ENCODE results near the gene RAB1A. TPM values are rescaled to one million over a fixed set of nuclear protein-coding genes. Genes with fewer than 3 reads are reported as not detected.

The RAB1A gene
- total and polyA plus RNA-seq, 9 of the 15 experiments (the other 6 are each of a cell fraction or from before 2014, with no cell fraction given), result 43.8 to 163 (median 67.7) TPM

- TF ChIP-seq ESRRA (IDR thresholded peaks at IDR 0.05; ENCODE audit: borderline replicate concordance, low read depth) (peak; percentile 55; the same call in 1 of the 2 replicates), CXXC5 (CRISPR knock-in tag; IDR thresholded peaks at IDR 0.05) (0 out of 2 replicates have a peak, but pooled peaks have one; percentile 11), HIVEP1 (CRISPR knock-in tag; IDR thresholded peaks at IDR 0.05) (no peak), ATF1 (CRISPR knock-in tag; IDR thresholded peaks at IDR 0.05) (no peak), ATF1 (tag; IDR thresholded peaks at IDR 0.05) (no peak), BRD9 (IDR thresholded peaks at IDR 0.05; ENCODE audit: low read depth, partially characterized antibody) (peak; percentile 26), ZNF140 (CRISPR knock-in tag; IDR thresholded peaks at IDR 0.05) (no peak), ZKSCAN8 (CRISPR knock-in tag; IDR thresholded peaks at IDR 0.05) (no peak), BCOR (IDR thresholded peaks at IDR 0.05) (0 out of 2 replicates have a peak, but pooled peaks have one; percentile 13), BCL6 (CRISPR knock-in tag; IDR thresholded peaks at IDR 0.05) (no peak), ZBED1 (IDR thresholded peaks at IDR 0.05) (no peak), POLR2B (IDR thresholded peaks at IDR 0.05; ENCODE audit: low read depth, partially characterized antibody) (no peak), FOXM1 (IDR thresholded peaks at IDR 0.05; ENCODE audit: low read depth) (no peak), FOXM1 (CRISPR knock-in tag; IDR thresholded peaks at IDR 0.05; ENCODE audit: low read depth) (no peak), CBX2 (IDR thresholded peaks at IDR 0.05; ENCODE audit: insufficient read depth, low read length, poor library complexity, severe bottlenecking) (no peak), MAZ (CRISPR knock-in tag; conservative IDR thresholded peaks at IDR 0.05 in 1 of 2, IDR thresholded peaks at IDR 0.05 in 1 of 2) (peak in 1 of 2 experiments; percentile 66; a peak in 1 of 4 replicates), CHAMP1 (IDR thresholded peaks at IDR 0.05) (peak; percentile 25; the same call in 1 of the 2 replicates), CHD1 (IDR thresholded peaks at IDR 0.05; ENCODE audit: low read length) (no peak), KLF16 (IDR thresholded peaks at IDR 0.05) (peak; percentile 84), RBM39 (optimal IDR thresholded peaks at IDR 0.05; ENCODE audit: low read depth, low read length) (no peak), FOSL1 (tag; conservative IDR thresholded peaks at IDR 0.05) (0 out of 2 replicates have a peak, but pooled peaks have one; percentile 14), EP400 (IDR thresholded peaks at IDR 0.05) (0 out of 2 replicates have a peak, but pooled peaks have one; percentile 24), C11orf30 (IDR thresholded peaks at IDR 0.05; ENCODE audit: low read depth) (no peak), MAFF (IDR thresholded peaks at IDR 0.05; ENCODE audit: low read length) (no peak), YY1 (IDR thresholded peaks at IDR 0.05; ENCODE audit: borderline replicate concordance in 1 of 3, control insufficient read depth in 1 of 3, extremely low read depth in 1 of 3, insufficient read depth in 3 of 3, insufficient read length in 1 of 3, insufficient replicate concordance in 2 of 3, low read depth in 1 of 3, low read length in 2 of 3) (peak in 1 of 3 experiments; percentile 21), DACH1 (IDR thresholded peaks at IDR 0.05; ENCODE audit: partially characterized antibody) (no peak)
- TF ChIP-seq, protein P1, sequence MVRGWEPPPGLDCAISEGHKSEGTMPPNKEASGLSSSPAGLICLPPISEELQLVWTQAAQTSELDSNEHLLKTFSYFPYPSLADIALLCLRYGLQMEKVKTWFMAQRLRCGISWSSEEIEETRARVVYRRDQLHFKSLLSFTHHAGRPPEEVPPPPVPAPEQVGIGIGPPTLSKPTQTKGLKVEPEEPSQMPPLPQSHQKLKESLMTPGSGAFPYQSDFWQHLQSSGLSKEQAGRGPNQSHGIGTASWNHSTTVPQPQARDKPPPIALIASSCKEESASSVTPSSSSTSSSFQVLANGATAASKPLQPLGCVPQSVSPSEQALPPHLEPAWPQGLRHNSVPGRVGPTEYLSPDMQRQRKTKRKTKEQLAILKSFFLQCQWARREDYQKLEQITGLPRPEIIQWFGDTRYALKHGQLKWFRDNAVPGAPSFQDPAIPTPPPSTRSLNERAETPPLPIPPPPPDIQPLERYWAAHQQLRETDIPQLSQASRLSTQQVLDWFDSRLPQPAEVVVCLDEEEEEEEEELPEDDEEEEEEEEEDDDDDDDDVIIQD (CRISPR knock-in tag; IDR thresholded peaks at IDR 0.05), result no peak
Observed at GRCh38 chr2:65040400-65041261, 89.3 kb downstream of the RAB1A start (continued).

All from K562 (cell line).